HG03521 (cell line): ENCODE results near the gene CYP51A1.
A peak's percentile ranks its signal among the peaks of the same experiment; 100 is the strongest.
"Not testable (repeated sequence)": the region's sequence is repeated elsewhere in the genome, so short reads cannot be mapped to it uniquely, and the experiment has no call there.

Experiments used
- ATAC-seq: cut with Tn5 transposase; IDR thresholded peaks from one replicate; pipeline ENCODE4 v1.9.1; 2021; ENCODE audit warnings: mild to moderate bottlenecking, moderate library complexity; ENCODE audit not compliant: unreplicated experiment

CYP51A1 gene

DNA sequence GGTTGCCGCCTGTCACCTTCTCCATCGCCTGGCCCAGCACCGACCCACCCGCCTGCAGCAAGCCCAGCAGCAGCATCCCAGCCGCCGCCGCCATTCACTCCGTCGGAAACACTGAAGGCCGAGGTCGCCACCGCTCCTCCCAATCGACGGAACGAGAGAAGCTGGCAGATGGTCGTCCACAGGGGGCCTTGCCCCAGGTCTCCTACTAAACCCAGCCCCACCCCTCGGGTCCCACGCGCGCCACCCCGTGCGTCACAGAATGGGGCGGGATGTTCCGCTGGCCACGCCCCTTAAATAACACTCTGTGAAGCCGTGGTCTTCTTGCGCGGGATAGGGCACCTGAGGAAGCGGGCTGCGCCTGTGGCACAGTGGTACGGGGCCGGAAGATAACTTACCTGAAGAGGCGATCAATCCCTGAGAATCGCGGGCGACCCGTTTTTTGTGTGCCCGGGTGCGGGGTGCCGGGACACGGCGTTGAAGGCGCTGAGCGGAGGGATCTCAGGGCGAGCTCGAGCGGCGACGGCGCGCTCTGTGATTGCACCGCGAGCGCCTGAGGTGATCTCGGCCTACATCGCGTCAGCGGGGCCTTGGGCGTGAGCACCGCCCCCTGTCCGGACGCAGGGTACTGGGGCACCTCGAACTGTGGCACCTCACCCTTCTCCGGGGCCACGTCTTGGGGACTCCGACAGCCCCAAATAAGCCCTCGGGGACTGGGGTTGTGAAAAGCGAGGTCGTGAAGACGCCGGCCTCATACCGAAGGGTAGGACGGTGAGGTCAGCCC lies at the start of gene CYP51A1:
TSS of gene CYP51A1 (minus strand) at position 207 of the 781 bp plus-strand sequence. CDS start at position 94, 113 bp downstream.
- peak; percentile 84 for ATAC-seq

DNA sequence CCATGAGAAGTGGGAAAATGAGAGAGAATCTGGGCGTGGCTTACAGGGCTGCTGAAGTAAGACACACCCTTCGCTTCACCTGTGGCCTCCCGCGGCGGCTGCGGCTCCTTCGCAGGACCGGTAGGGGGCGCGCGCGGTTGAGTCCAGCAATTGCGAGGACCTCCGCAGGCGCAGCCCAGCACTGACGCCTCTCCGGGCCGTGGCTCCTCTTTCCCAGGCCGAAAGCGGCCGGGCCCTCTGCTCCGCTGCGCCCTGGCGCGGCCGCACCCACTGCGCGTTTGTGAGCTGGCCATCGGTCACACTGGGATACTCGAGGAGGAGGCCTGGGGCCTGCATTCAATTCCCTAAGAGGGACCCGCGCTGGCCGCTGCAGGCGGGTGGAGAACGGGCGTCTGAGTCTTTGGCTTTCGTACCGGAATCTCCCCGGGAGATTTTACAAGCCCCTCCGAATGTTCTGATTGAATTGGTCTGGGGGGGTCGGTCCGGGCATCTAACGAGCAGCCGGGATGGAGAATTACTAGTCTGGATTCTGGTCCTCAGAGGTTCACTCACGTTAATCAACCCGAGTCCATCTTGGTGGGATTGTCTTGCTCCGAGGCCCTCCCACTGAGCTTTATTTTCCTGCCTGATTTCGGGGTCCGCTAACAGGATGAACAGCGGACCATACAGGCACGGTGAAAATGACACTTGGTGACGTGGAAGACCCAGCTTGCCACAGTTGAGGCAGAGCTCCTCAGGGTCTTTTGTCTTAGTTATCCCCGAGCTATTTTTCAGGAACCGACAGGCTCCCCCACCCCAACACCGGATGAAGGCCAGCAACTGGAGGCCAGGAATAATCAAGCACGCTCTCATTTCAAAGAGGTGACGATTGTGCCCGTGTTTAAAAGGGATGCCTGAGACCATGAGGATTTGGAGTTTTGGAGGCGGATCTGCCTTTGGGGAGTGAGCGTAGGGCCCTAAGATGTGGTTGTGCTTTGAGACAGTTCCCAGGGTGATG lies 44.9 kb upstream of the CYP51A1 start, which contains the start of gene LRRD1:
TSS of gene LRRD1 (minus strand) at position 215 of the 997 bp plus-strand sequence. CDS start 13,940 bp downstream, outside the sequence.
- ATAC-seq, result peak; percentile 98

DNA sequence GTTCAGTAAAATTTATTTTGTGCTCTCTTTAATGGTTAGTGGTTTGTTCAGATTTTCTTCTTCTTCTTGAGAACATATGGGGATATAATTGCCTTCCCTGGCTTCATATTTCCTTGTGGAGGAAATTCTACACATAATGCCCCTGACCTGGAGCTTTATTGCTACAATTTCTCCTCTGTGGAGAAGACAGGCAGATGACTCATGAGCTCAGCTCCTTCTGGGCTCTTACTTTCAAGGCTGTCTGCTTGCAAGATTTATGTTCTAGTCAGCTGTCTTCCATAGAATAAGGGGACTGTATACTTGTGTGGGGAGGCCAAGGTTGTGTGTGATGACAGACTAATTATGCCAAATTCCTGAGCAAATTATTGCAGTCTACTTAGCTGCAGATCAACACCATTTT lies 43.1 kb upstream of the CYP51A1 start:
- no peak for ATAC-seq

DNA sequence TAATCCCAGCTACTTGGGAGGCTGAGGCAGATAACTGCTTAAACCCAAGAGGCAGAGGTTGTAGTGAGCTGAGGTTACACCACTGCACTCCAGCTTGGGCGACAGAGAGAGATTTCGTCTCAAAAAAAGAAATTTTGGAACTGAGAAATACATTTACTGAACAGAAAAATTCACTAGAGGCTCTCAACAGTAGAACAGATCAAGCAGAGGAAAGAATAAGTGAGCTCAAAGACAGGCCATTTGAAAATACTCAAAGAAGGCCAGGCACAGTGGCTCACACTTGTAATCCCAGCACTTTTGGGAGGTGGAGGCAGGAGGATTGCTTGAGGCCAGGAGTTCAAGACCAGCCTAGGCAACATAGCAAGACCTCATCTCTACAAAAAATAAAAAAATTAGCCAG lies 35.3 kb upstream of the CYP51A1 start:
- ATAC-seq, result not testable (repeated sequence)

DNA sequence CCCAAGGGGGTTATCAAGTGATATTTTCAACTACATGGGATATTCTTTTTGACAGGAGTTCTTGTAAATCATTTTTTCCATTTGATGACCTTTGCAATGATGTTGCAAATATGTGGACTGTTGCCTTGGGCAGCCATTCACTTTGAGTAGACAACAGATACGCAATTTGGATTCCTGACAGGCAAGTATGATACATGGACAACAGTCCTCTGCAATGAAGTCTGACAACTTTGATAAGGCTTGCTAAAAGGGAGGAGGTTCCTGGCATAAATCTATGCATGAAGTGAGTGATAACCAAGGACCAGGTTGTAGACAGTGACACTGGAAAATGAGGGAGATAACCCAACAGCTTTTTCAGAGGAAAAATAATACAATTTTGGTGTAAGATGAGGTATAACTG lies 27.0 kb upstream of the CYP51A1 start:
- ATAC-seq, result no peak

DNA sequence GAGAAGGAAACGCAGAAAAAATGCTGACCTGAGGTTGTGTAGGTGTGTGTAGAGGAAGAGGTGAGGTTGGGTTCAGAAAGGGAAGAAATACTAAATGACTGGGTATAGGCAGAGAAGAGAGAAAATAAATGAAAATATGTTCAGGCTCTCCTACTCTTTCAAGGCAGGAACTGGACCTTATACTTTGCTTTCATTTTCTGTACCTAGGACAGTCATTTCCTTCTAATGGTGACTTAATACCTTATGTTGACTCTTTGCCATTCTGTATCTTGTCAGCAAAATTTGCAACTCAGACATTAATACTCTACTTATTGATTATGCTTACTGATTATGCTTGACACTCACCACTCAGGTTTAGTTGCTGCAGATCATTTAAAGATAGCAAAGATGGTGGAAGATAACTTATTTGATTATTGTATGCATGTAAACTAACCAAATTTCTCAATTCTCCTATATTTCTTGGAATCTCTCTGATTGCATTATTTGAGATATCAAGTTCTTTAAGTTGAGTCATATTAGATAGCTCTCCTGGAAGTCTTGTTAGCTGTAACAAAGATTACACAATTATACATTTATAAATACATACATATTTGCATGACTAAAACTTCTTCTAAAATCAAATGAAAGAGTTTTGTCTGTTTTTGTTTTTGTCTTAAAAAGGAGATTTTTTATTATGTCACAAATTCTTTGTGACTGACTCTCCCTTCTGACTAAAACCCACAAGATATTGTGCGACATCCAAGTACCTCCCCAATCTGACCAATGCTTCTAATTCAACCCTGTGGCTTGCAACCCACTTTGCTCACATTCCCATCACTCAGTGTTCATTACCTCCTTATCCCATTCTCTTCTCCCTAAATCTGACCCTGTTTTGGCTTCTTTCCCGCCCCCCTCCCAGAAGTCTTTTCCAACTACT lies 24.6 kb upstream of the CYP51A1 start:
- ATAC-seq, result peak; percentile 71

DNA sequence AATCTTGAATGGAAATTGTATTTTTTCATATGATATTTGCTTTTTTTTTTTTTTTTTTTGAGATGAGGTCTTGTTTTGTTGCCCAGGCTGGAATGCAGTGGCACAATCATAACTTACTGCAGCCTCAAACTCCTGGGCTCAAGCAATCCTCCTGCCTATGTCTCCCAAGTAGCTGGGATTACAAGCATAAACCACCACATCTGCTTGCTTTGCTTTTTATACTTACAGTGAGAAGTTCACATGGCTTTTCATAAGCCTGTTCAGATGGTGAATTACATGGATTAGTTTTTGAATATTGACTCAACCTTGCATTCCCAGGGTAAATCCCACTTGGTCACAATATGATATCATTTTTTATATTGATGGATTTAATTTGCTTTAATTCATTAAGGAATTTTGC lies 22.7 kb upstream of the CYP51A1 start:
- ATAC-seq, result no peak

DNA sequence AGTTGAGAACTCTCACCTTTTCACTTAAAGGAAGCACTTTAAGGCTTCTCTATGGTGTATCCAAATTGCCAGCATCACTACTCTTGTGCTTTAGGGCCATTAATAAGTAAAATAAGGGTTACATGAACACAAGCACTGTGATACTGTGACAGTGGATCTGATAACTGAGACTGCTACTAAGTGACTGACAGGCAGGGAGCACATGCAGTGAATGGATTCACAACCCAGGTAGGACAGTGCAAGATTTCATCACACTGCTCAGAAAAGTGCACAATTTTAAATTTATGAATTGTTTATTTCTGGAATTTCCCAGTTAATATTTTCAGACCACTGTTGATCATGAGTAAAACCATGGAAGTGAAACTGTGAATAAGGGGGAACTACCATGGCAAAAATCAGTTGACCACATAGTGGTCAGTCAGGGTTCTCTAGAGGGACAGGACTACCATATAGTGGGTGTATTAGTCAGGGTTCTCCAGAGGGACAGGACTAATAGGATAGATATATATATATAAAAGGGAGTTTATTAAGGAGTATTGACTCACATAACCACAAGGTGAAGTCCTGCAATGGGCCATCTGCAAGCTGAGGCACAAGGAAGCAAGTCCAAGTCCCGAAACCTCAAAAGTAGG lies 20.9 kb upstream of the CYP51A1 start:
- ATAC-seq, result no peak

DNA sequence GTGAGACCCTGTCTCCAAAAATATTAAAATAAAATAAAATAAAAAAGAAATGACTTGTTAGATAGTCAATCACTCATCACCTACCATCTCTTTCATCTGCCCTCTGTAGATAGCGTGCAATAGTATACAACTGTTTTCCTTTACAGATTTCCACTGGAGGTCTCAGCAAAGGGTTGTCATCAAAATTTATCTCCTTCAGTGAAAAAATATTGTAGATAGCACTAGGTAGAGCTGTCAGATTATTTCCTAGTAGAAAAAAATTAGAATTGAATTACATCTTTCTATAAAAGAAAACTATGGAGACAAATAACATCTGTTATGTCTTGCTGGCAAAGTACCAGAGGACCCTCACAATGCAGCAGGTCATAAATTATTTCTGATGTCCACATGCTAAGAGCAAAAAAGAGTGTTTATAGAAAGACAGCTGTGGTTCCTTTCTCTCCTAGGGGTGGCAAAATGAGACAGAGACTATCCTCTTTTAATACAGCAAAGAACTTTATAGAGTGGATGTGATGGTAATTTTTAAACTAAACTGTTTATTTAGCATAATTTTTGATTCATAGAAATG lies 16.3 kb upstream of the CYP51A1 start:
- no peak for ATAC-seq

DNA sequence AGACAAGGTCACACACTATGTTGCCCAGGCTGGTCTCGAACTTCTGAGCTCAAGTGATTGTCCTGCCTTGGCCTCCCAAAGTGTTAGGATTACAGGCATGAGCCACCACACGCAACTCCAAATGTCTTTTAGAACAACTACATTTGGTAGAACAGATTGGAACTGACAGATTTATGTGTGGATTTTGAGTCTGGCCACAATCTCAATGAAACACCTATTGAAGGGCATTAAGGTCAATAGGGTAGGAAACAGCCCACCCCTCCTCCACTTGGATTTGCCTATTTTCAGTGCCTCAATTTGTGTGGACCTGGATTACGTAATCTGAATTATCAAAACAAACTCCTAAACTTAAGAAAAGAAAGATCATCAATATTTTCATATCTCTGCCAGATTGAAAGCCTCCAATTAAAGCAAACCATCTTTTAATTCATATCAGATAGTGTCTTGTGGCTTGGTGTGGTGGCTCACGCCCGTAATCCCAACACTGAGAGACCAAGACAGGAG lies 15.5 kb upstream of the CYP51A1 start:
- no peak for ATAC-seq

DNA sequence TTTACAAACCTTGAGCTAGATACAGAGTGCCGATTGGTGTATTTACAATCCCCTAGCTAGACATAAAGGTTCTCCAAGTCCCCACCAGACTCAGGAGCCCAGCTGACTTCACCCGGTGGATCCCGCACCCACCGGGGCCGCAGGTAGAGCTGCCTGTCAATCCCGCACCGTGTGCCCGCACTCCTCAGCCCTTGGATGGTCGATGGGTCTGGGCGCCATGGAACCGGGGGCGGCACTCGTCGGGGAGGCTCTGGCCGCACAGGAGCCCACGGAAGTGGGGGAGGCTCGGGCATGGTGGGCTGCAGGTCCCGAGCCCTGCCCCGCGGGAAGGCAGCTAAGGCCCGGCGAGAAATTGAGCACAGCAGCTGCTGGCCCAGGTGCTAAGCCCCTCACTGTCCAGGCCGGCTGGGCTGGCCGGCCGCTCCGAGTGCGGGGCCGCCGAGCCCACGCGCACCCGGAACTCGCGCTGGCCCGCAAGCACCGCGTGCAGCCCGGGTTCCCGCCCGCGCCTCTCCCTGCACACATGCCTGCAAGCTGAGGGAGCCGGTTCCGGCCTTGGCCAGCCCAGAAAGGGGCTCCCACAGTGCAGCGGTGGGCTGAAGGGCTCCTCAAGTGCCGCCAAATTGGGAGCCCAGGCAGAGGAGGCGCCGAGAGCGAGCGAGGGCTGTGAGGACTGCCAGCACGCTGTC lies 9.1 kb upstream of the CYP51A1 start:
- not testable (repeated sequence) for ATAC-seq

DNA sequence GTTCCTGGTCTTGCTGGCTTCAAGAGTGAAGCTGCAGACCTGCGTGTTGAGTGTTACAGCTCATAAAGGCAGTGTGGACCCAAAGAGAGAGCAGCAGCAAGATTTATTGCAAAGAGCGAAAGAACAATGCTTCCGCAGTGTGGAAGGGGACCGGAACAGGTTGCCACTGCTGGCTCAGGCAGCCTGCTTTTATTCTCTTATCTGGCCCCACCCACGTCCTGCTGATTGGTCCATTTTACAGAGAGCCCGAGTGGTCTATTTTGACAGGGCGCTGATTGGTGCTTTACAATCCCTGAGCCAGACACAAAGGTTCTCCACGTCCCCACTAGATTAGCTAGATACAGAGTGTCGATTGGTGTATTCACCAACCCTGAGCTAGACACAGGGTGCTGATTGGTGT lies 8.5 kb upstream of the CYP51A1 start:
- ATAC-seq, result not testable (repeated sequence)

DNA sequence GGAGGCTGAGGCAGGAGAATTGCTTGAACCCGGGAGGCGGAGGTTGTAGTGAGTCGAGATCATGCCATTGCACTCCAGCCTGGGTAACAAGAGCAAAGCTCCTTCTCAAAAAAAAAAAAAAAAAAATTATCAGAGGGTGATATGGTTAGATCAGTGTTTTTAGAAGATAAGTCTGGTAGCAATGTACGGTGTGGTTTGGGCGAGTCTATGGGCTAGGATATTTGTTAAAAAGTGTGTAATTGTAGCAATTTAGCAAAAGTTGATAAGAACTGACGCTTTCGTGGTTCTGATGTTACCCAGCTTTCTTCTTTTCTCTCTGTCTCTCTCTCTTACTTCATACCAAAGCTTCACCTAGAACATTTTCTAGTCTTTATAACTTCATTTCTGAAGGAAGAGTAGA lies 6.9 kb upstream of the CYP51A1 start:
- ATAC-seq, result no peak

DNA sequence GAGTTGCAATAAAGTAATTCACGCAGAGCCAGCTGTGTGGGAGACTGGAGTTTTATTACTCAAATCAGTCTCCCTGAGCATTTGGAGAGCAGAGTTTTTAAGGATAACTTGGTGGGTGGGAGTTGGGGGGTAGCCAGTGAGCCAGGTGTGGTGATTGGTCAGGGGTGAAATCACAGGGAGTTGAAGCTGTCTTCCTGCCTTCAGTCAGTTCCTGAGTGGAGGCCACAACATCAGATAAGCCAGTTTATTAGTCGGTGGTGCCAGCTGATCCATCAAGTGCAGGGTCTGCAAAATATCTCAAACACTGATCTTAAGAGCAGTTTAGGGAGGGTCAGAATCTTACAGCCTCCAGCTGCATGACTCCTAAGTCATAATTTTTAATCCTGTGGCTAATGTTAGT lies 3.3 kb upstream of the CYP51A1 start:
- ATAC-seq, result no peak

DNA sequence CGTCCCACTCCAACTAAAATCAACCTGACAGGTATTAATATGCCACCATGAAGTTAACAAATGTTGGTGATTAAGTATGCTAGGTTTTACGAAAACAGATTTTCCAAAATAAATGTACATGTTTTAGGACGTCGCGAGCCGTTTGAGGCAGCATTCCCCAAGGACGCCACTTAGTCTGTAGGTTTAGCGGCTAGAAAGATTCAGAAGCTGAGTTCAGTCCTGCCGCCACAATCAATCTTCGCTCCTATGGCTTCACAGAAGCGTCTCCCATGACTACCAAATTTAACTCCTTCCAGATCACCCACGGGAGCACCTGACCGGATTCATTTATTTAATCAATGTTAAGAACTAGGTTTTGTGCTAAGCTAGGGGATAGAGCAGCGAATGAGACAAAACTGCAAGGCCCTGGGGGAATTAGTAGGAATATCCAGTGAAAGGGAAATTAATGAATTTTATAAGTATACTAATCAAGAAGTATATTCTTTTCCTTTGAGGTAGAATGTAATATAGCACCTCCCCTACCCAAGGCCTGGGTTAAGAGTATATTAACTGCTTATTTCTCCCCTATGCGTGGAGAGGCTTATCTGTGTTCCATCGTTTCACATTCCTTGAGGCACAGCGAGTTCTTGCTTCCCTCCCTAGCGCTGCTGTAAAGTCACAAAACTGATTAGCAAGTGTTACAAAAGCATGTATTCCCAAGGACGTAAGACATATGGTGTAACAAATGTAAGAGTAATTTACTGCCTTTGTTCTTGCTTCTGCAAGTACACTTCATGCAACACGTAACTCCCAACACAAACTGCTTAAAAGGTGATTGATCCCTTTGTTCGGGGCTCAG lies 994 bp upstream of the CYP51A1 start:
- no peak for ATAC-seq

DNA sequence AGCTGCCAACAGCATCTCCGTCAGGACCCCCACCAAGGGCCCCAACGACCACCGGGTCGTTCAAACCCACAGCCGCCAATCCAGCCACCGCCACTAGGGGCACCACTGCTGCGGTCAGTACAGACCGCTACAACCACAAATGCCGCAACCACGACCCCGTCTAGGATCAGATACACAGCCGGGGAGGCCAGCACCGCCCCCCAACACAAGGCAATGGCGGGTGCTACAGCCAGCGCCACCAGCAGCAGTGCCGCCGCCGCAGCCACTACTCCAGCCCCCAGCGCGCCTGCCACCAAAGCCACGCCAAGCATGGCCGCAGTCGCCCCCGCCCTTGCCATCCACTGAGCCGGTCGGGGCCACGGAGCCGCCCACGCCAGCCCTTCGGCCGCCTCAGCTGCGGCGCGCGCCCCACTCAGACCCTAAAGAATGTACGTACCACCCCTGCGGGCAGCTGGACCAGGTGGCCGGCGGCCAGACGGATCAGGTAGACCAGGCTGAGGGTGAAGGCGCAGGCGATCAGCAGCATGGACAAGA lies 473 bp downstream of the CYP51A1 start:
- peak; percentile 30 for ATAC-seq

DNA sequence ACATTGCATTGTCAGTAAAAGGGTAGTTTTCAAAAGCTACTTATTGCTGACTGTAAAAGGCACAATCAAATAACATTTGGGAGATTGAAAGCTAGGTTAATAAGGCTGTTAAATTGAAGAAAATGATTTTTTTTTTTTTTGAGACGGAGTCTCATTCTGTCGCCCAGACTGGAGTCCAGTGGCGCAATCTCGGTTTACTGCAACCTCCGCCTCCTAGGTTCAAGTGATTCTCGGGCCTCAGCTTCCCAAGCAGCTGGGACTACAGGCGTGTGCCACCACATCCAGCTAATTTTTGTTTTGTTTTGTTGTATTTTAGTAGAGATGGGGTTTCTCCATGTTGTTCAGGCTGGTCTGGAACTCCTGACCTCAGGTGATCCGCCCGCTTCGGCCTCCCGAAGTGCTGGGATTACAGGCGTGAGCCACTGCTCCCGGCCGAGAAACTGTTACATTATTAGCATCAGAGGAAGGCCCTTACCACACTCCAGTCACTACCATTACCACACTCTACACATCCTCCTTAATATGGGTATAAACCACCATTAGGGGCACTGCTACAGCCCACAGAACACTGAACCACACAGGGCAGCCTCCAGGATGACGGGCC lies 1.0 kb downstream of the CYP51A1 start:
- ATAC-seq, result no peak
